CD4-positive, alpha-beta T cell (primary cell): ENCODE data around the gene MLLT10. TPM values are rescaled to one million over a fixed set of nuclear protein-coding genes. Genes with fewer than 3 reads are reported as not detected.
A peak's percentile ranks its signal among the peaks of the same experiment; 100 is the strongest.

Experiments
- ATAC-seq: fragments of 200-7000 bp; cut with Tn5 transposase; one replicate; pipeline ENCODE4 v1.10.0; 2022; ENCODE audit warnings: mild to moderate bottlenecking; ENCODE audit not compliant: poor library complexity
- CTCF ChIA-PET: fragments of 350-600 bp; sonication (Branson Sonifier 250); formaldehyde crosslinking; loops from one replicate; lab custom pipeline; 2021; ENCODE audit warnings: antibody characterized with exemption, inconsistent platforms; lab: Charles Lee
- POLR2A ChIA-PET: fragments of 350-600 bp; sonication (Branson Sonifier 250); formaldehyde crosslinking; loops from one replicate; lab custom pipeline; 2021; ENCODE audit warnings: antibody characterized with exemption, inconsistent platforms; lab: Charles Lee
- DNase-seq, 14 experiments: peaks; one replicate each; pipeline ENCODE4 v3.0.0-alpha.2; 2013 to 2020; ENCODE audit warnings: mixed read lengths in 2 of 14
- H3K27ac ChIP-seq, 2 donors: one replicate each; pipeline versions ENCODE4 v1.5.1 to v1.7.0; 2013; ENCODE audit warnings: low read length in 2 of 2, low read depth in 1 of 2, mild to moderate bottlenecking in 1 of 2
- H3K27me3 ChIP-seq, 2 experiments: 1 replicate in 1 of 2; 2 replicates in 1 of 2; pipeline versions ENCODE4 v1.6.1 to v1.7.0; 2013; ENCODE audit warnings: low read length in 2 of 2, control low read depth in 1 of 2, mild to moderate bottlenecking in 1 of 2, moderate library complexity in 1 of 2; ENCODE audit not compliant: insufficient read depth in 2 of 2, control insufficient read depth in 1 of 2
- H3K36me3 ChIP-seq: one replicate; pipeline ENCODE4 v1.6.1; 2013; ENCODE audit warnings: low read length, control low read depth; ENCODE audit not compliant: insufficient read depth
- H3K4me1 ChIP-seq: one replicate; pipeline ENCODE4 v1.6.1; 2013; ENCODE audit warnings: low read length, control low read depth; ENCODE audit not compliant: insufficient read depth
- H3K4me3 ChIP-seq: one replicate; pipeline ENCODE4 v1.5.1; 2013; ENCODE audit warnings: mild to moderate bottlenecking, low read length, moderate library complexity
- H3K9me3 ChIP-seq, 2 experiments: 1 replicate in 1 of 2; 2 replicates in 1 of 2; pipeline versions ENCODE4 v1.6.1 to v1.7.0; 2013; ENCODE audit warnings: low read length in 2 of 2, mild to moderate bottlenecking in 2 of 2, control low read depth in 1 of 2, moderate library complexity in 1 of 2; ENCODE audit not compliant: control insufficient read depth in 1 of 2, insufficient read depth in 1 of 2
- H3K27ac Mint-ChIP-seq: one replicate; pipeline ENCODE4 v1.8.0; 2020; ENCODE audit warnings: mixed read lengths
- H3K27me3 Mint-ChIP-seq: one replicate; pipeline ENCODE4 v1.8.0; 2021; ENCODE audit warnings: mixed read lengths
- H3K36me3 Mint-ChIP-seq: one replicate; pipeline ENCODE4 v1.8.0; 2021; ENCODE audit warnings: low read depth, mixed read lengths
- H3K4me1 Mint-ChIP-seq: one replicate; pipeline ENCODE4 v1.8.0; 2021; ENCODE audit warnings: low read depth, mixed read lengths
- H3K4me3 Mint-ChIP-seq: one replicate; pipeline ENCODE4 v1.8.0; 2020; ENCODE audit warnings: mild to moderate bottlenecking, mixed read lengths
- H3K9me3 Mint-ChIP-seq: one replicate; pipeline ENCODE4 v1.8.0; 2020; ENCODE audit warnings: mixed read lengths
- intact Hi-C, 2 experiments: fragments of 100-400 bp; cut with DNase I in 1 of 2; cut with micrococcal nuclease in 1 of 2; formaldehyde crosslinking; loops; one replicate each; pipeline versions ENCODE4 v1.15.1 to v1.9.0; 2023 to 2025; cut with DNase I, micrococcal nuclease
- total RNA-seq, 174 experiments: library from RNA in 2 of 174; stranded (reverse) in 2 of 174; gene quantifications; one replicate each; pipeline ENCODE4 v1.2.3 and lab custom pipeline; 2021 to 2026
- TF ChIP-seq, protein P1 (sequence below): fragments of 200-600 bp; IDR thresholded peaks from one replicate; pipeline ENCODE4 v1.8.0; 2022; ENCODE audit warnings: antibody characterized with exemption, mild to moderate bottlenecking

Gene MLLT10
- total RNA-seq, 2 experiments from 2014 or later, result 46.0 to 64.1 TPM

DNA sequence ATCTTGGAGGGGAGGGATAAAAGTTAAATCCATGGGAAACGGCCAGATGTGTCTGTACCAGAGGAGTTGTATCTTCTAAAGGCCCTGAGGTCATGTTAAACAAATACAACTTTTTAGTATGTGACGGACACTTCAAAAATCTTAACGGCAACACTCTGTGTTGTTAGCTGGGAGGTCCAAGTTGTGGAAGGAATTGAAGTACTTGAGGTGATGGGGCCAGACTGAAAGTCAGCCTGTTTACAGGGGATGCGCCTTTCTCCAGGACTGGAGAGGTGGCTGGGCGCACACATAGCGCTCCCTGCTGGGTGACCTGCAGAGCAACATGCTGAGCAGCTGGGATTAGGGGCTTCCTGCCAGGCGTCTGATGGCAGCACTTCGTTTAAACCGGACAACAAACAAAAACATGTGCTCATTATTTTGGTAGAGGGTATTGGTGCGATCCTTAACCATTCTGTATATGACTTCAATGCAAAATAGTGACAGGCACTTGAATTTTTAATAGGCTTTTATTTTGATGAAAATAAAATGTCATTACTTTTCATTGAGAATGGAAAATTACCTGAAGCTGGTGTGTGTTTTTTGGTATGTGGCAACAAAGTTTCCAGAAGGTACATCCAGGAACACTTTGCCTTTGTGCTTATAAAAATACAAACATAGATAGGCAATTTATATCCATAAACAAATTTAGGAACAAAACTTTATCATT lies 198.2 kb downstream of the MLLT10 start:
- Histone ChIP-seq H3K4me1 (peaks cover 17% of the 10 kb centered on the region), H3K27me3 (no peaks in the 10 kb centered on the region), H3K4me3 (no peak overlapping the region), H3K36me3 (peaks cover 36% of the 10 kb centered on the region), H3K9me3 (no peaks in the 10 kb centered on the region), H3K27ac (no peak overlapping the region)
- Mint-ChIP-seq H3K27me3 (no peaks in the 10 kb centered on the region), H3K4me3 (no peak overlapping the region), H3K27ac (no peak overlapping the region), H3K4me1 (peaks cover 40% of the 10 kb centered on the region), H3K9me3 (no peaks in the 10 kb centered on the region), H3K36me3 (peaks cover 82% of the 10 kb centered on the region)
- intact Hi-C loops, result loop anchor here in 1 of 2 experiments (2.0 kb wide), 1 partner anchor 237 kb away; no protein-coding TSS in a partner anchor
- DNase-seq (peak in 7 of 14 experiments; percentile 20 to 65 (median 45)), ATAC-seq (peak; percentile 71)
- TF ChIP-seq, protein P1, sequence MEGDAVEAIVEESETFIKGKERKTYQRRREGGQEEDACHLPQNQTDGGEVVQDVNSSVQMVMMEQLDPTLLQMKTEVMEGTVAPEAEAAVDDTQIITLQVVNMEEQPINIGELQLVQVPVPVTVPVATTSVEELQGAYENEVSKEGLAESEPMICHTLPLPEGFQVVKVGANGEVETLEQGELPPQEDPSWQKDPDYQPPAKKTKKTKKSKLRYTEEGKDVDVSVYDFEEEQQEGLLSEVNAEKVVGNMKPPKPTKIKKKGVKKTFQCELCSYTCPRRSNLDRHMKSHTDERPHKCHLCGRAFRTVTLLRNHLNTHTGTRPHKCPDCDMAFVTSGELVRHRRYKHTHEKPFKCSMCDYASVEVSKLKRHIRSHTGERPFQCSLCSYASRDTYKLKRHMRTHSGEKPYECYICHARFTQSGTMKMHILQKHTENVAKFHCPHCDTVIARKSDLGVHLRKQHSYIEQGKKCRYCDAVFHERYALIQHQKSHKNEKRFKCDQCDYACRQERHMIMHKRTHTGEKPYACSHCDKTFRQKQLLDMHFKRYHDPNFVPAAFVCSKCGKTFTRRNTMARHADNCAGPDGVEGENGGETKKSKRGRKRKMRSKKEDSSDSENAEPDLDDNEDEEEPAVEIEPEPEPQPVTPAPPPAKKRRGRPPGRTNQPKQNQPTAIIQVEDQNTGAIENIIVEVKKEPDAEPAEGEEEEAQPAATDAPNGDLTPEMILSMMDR, result peak; percentile 40
- CTCF ChIA-PET, result interaction anchor here (1.2 to 4.8 kb wide), 3 partner anchors 10 to 236 kb away, joined by 3 to 23 read pairs (median 5); no protein-coding TSS in a partner anchor
- POLR2A ChIA-PET, result interaction anchor here (1.2 to 1.4 kb wide), 2 partner anchors 206 to 236 kb away, joined by 3 read pairs; partner anchors contain the start of gene SKIDA1

- no peaks in the 10 kb centered on the region for H3K9me3 ChIP-seq
- H3K27me3 ChIP-seq, result no peaks in the 10 kb centered on the region
- Mint-ChIP-seq H3K27ac (no peak overlapping the region), H3K4me3 (no peak overlapping the region), H3K27me3 (no peaks in the 10 kb centered on the region), H3K36me3 (peaks cover 72% of the 10 kb centered on the region), H3K9me3 (no peaks in the 10 kb centered on the region), H3K4me1 (peaks cover 36% of the 10 kb centered on the region)
- ChIA-PET POLR2A (interaction anchor here (1.0 kb wide), 1 partner anchor 237 kb away, joined by 3 read pairs; no protein-coding TSS in a partner anchor), CTCF (interaction anchor here (4.8 kb wide), 1 partner anchor 237 kb away, joined by 23 read pairs; no protein-coding TSS in a partner anchor)
- ATAC-seq (no peak), DNase-seq (no peak)
- intact Hi-C loops, result loop anchor here in 1 of 2 experiments (2.0 kb wide), 1 partner anchor 239 kb away; no protein-coding TSS in a partner anchor
- peaks cover 36% of the 10 kb centered on the region for H3K36me3 ChIP-seq
- TF ChIP-seq, protein P1, result no peak
- peaks cover 18% of the 10 kb centered on the region for H3K4me1 ChIP-seq
- no peak overlapping the region for H3K4me3 ChIP-seq
- no peak overlapping the region for H3K27ac ChIP-seq
These were observed 199.7 kb downstream of the MLLT10 start for GRCh38 chr10:21733710-21734109.

DNA sequence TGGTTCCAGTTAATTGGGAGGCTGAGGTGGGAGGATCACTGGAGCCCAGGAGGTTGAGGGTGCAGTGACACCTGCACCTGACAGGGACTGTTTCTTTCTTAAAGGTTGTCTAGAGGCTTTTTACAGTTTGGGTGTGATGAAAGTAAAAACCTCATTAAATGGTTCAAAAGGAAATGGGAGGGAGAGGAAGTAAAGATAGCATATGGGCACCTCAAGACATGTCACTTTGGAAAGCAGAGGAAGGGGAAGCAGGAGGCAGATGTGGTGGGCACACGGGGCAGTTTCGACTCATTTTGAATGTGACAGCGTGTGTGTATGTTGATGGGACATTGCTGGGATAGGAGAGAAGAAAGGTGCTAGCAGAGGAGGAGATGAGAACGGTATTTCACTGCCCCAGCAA lies 203.1 kb downstream of the MLLT10 start:
- ChIA-PET POLR2A (no interaction called here), CTCF (no interaction called here)
- H3K4me1 ChIP-seq, result peaks cover 42% of the 10 kb centered on the region
- Mint-ChIP-seq H3K27ac (peak overlapping the region; percentile 97), H3K27me3 (no peaks in the 10 kb centered on the region), H3K4me1 (peaks cover 65% of the 10 kb centered on the region), H3K36me3 (peaks cover 74% of the 10 kb centered on the region), H3K9me3 (no peaks in the 10 kb centered on the region), H3K4me3 (peak overlapping the region; percentile 2)
- intact Hi-C loops, result loop anchor here in 1 of 2 experiments (5.0 kb wide), 1 partner anchor 240 kb away; no protein-coding TSS in a partner anchor
- TF ChIP-seq, protein P1, result no peak
- peaks cover 36% of the 10 kb centered on the region for H3K36me3 ChIP-seq
- no peak overlapping the region for H3K4me3 ChIP-seq
- H3K27me3 ChIP-seq, result no peaks in the 10 kb centered on the region
- DNase-seq (no peak), ATAC-seq (no peak)
- no peaks in the 10 kb centered on the region for H3K9me3 ChIP-seq
- peak overlapping the region; percentile 5 to 42 for H3K27ac ChIP-seq
